Erythroblast (primary cell): ENCODE measurements around the gene ZNF253.

Source experiments
- GATA1 ChIP-seq: IDR thresholded peaks from 2 replicates; pipeline ENCODE4 v1.6.1; 2011; ENCODE audit warnings: low read depth, mild to moderate bottlenecking, control low read depth, low read length, moderate library complexity
- POLR2A ChIP-seq: IDR thresholded peaks from 2 replicates; pipeline ENCODE4 v1.6.1; 2011; ENCODE audit warnings: mild to moderate bottlenecking, low read length

DNA sequence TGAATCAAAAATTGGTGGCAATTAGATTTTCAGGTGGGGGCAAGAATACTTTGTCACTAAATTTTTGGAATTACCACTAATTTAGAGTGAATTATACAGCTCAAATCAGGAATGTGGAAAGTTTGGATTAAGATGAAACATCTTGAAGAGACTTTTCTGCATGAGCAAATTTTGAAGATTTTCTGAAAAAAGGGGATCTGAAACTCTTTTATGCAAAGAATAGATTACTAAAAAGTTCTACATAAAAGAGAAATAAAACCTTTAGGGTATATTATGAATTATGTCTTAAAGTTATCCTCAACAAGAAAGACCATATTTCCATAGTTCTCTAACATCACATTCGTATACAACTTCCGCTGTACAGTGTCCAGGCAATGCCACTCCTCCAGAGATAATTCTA is 71.7 kb downstream of the ZNF253 start:
- no peak for TF ChIP-seq POLR2A
- TF ChIP-seq GATA1, result no peak
